Astrocyte (in vitro differentiated cells and primary cell): ENCODE data around the gene CYP2A13.

Experiments
- EZH2 ChIP-seq: IDR thresholded peaks from 2 replicates; pipeline ENCODE4 v1.6.1; 2012; ENCODE audit warnings: mild to moderate bottlenecking, low read length, inconsistent platforms; ENCODE audit not compliant: insufficient read depth
- TF ChIP-seq, protein P1 (sequence below): IDR thresholded peaks from 2 replicates; pipeline ENCODE4 v1.5.1; 2011; ENCODE audit warnings: low read depth, mild to moderate bottlenecking, inconsistent platforms, low read length, moderate library complexity; ENCODE audit not compliant: insufficient read depth

DNA sequence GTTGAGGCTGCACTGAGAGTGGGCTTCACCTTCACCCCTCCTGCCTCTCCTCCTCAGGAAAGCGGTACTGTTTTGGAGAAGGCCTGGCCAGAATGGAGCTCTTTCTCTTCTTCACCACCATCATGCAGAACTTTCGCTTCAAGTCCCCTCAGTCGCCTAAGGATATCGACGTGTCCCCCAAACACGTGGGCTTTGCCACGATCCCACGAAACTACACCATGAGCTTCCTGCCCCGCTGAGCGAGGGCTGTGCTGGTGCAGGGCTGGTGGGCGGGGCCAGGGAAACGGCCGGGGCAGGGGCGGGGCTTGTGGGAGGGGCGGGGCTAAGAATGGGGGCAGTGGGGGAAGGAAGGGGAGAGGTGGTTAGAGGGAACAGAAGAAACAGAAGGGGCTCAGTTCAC, 7.5 kb downstream of the CYP2A13 start:
- TF ChIP-seq EZH2, result no peak
- TF ChIP-seq, protein P1, sequence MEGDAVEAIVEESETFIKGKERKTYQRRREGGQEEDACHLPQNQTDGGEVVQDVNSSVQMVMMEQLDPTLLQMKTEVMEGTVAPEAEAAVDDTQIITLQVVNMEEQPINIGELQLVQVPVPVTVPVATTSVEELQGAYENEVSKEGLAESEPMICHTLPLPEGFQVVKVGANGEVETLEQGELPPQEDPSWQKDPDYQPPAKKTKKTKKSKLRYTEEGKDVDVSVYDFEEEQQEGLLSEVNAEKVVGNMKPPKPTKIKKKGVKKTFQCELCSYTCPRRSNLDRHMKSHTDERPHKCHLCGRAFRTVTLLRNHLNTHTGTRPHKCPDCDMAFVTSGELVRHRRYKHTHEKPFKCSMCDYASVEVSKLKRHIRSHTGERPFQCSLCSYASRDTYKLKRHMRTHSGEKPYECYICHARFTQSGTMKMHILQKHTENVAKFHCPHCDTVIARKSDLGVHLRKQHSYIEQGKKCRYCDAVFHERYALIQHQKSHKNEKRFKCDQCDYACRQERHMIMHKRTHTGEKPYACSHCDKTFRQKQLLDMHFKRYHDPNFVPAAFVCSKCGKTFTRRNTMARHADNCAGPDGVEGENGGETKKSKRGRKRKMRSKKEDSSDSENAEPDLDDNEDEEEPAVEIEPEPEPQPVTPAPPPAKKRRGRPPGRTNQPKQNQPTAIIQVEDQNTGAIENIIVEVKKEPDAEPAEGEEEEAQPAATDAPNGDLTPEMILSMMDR, result no peak
